ENCODE results near the gene CAB39. TPM values are rescaled to one million over a fixed set of nuclear protein-coding genes. Genes with fewer than 3 reads are reported as not detected.

CAB39 gene
- total RNA-seq, 2 donors from 2014 or later: 32.3 to 34.5 TPM

GRCh38 chr2:230864122-230864604, 151.5 kb downstream of the CAB39 start:
- ATAC-seq: no peak
- WGBS, 2 donors: 42 to 47% methylated on average over 15 to 18 of the region's 18 CpGs
- intact Hi-C loops (cut with DNase I): no loop called here

GRCh38 chr2:230864605-230865306, 152.1 kb downstream of the CAB39 start, which contains the start of gene ITM2C:
Gene ITM2C, plus strand, starts transcription at chr2:230864942. Its CDS starts 84 bp downstream, at chr2:230865026.
- TF ChIP-seq CTCF (IDR thresholded peaks at IDR 0.05): peak in 6 of 7 experiments; percentile 38 to 61 (median 50)
- peak; percentile 28 to 64 (median 56) for TF ChIP-seq POLR2A (IDR thresholded peaks at IDR 0.05)
- DNase-seq (peak; percentile 67 to 80 (median 72)), ATAC-seq (peak; percentile 89)
- peaks cover 40% of the 10 kb centered on the region for H3K4me1 ChIP-seq
- no peaks in the 10 kb centered on the region for H3K36me3 ChIP-seq (replicated peaks in 1 of 2; ENCODE audit: insufficient read depth in 1 of 2, low read depth in 2 of 2)
- H3K27me3 ChIP-seq: no peaks in the 10 kb centered on the region
- peak within 1 kb of the TSS; percentile 67 to 76 for H3K4me3 ChIP-seq
- 0 to 2% methylated on average over 13 to 76 of the region's 76 CpGs for WGBS, 2 donors
- no peaks in the 10 kb centered on the region for H3K9me3 ChIP-seq
- H3K27ac ChIP-seq: peak within 1 kb of the TSS; percentile 15 to 66 (median 36)
- intact Hi-C loops (cut with DNase I): no loop called here

More at GRCh38 chr2:230864122-230864604, 151.5 kb downstream of the CAB39 start:
- Histone ChIP-seq H3K27me3 (no peaks in the 10 kb centered on the region), H3K9me3 (no peaks in the 10 kb centered on the region), H3K4me3 (peak overlapping the region in 1 of 2 donors; percentile 67), H3K4me1 (peaks cover 40% of the 10 kb centered on the region), H3K27ac (no peak overlapping the region), H3K36me3 (replicated peaks in 1 of 2; ENCODE audit: insufficient read depth in 1 of 2, low read depth in 2 of 2) (no peaks in the 10 kb centered on the region)
- TF ChIP-seq POLR2A (IDR thresholded peaks at IDR 0.05) (no peak), CTCF (IDR thresholded peaks at IDR 0.05) (no peak)
- DNase-seq: no peak

GRCh38 chr2:230865307-230865765, 152.7 kb downstream of the CAB39 start:
- no peak for DNase-seq

More at GRCh38 chr2:230865307-230865765, 152.7 kb downstream of the CAB39 start:
- intact Hi-C loops (cut with DNase I): no loop called here
- no peak for ATAC-seq
- TF ChIP-seq CTCF (IDR thresholded peaks at IDR 0.05) (no peak), POLR2A (IDR thresholded peaks at IDR 0.05) (no peak)
- WGBS, 2 donors: 2 to 4% methylated on average over 17 to 24 of the region's 24 CpGs
- Histone ChIP-seq H3K27me3 (no peaks in the 10 kb centered on the region), H3K36me3 (replicated peaks in 1 of 2; ENCODE audit: insufficient read depth in 1 of 2, low read depth in 2 of 2) (no peaks in the 10 kb centered on the region), H3K4me1 (peaks cover 40% of the 10 kb centered on the region), H3K27ac (peak overlapping the region; percentile 15 to 66 (median 36)), H3K4me3 (peak overlapping the region; percentile 67 to 76), H3K9me3 (no peaks in the 10 kb centered on the region)
